GM12878 (cell line): ENCODE measurements around the gene C5. TPM values are rescaled to one million over a fixed set of nuclear protein-coding genes. Genes with fewer than 3 reads are reported as not detected.

ENCODE experiments used
- ATAC-seq: fragments of 200-7000 bp; cut with Tn5 transposase; 3 replicates; pipeline ENCODE4 v1.9.1; 2020; ENCODE audit warnings: mild to moderate bottlenecking, moderate library complexity
- BruUV-seq: library from RNA; stranded (reverse); fragments of 400-500 nt; replicated peaks from 2 replicates; lab custom pipeline; 2021; lab: Mats Ljungman, UMichigan
- CTCF ChIA-PET: fragments of 300-600 bp; sonication (Branson Sonifier 250); formaldehyde crosslinking; extraction: SDS; loops from one replicate; lab custom pipeline; 2021; ENCODE audit warnings: inconsistent platforms; lab: Yijun Ruan, JAX
- POLR2A ChIA-PET: fragments of 350-600 bp; formaldehyde crosslinking; extraction: SDS; loops from one replicate; lab custom pipeline; 2021; ENCODE audit warnings: inconsistent platforms; lab: Charles Lee
- RAD21 ChIA-PET: fragments of 300-600 bp; sonication (Branson Sonifier 250); formaldehyde crosslinking; loops from one replicate; lab custom pipeline; 2023; ENCODE audit warnings: antibody characterized with exemption; ENCODE audit not compliant: unreplicated experiment; lab: Charles Lee
- SMC1A ChIA-PET: fragments of 300-600 bp; sonication (Branson Sonifier 250); formaldehyde crosslinking; loops from one replicate; lab custom pipeline; 2023; ENCODE audit not compliant: unreplicated experiment, uncharacterized antibody; lab: Charles Lee
- DNase-seq: peaks from one replicate; pipeline ENCODE4 v3.0.0-alpha.2; 2011; ENCODE audit warnings: low read depth, low spot score
- FAIRE-seq: peaks from 3 replicates; lab custom pipeline; 2011; peaks lifted over from hg19 to GRCh38; lab: Jason Lieb, UNC
- H2AFZ ChIP-seq: 2 replicates; pipeline ENCODE4 v1.6.0; 2011; ENCODE audit warnings: low read depth, low read length, control low read depth; ENCODE audit not compliant: control insufficient read depth
- H3K27ac ChIP-seq: 2 replicates; pipeline ENCODE4 v1.5.1; 2011; ENCODE audit warnings: control low read depth; ENCODE audit not compliant: control insufficient read depth, insufficient read depth
- H3K27me3 ChIP-seq, 2 experiments: replicated peaks in 1 of 2; 2 replicates each; pipeline versions ENCODE4 v1.6.0 to v1.6.1; 2011; ENCODE audit warnings: low read length in 1 of 2; ENCODE audit not compliant: control insufficient read depth in 2 of 2, insufficient read depth in 2 of 2
- H3K36me3 ChIP-seq, 2 experiments: 2 replicates each; pipeline ENCODE4 v1.5.1; 2011; ENCODE audit warnings: low read length in 1 of 2; ENCODE audit not compliant: control insufficient read depth in 2 of 2, insufficient read depth in 2 of 2
- H3K4me1 ChIP-seq: 2 replicates; pipeline ENCODE4 v1.6.1; 2011; ENCODE audit warnings: mild to moderate bottlenecking, low read length, moderate library complexity, mixed read lengths; ENCODE audit not compliant: control insufficient read depth, insufficient read depth
- H3K4me2 ChIP-seq: 2 replicates; pipeline ENCODE4 v1.6.0; 2011; ENCODE audit warnings: control low read depth; ENCODE audit not compliant: control insufficient read depth, insufficient read depth
- H3K4me3 ChIP-seq: fragments of 200-600 bp; sonication (generic); 2 replicates; pipeline ENCODE4 v1.5.1; 2016
- H3K79me2 ChIP-seq: 2 replicates; pipeline ENCODE4 v1.6.0; 2011; ENCODE audit warnings: low read length; ENCODE audit not compliant: control insufficient read depth, insufficient read depth
- H3K9ac ChIP-seq: 2 replicates; pipeline ENCODE4 v1.8.0; 2011; ENCODE audit warnings: low read length, control low read depth, mixed read lengths; ENCODE audit not compliant: control insufficient read depth, insufficient read depth
- H3K9me3 ChIP-seq: replicated peaks from 3 replicates; pipeline ENCODE4 v1.5.1; 2011; ENCODE audit warnings: mild to moderate bottlenecking, low read length; ENCODE audit not compliant: control insufficient read depth, insufficient read depth
- H4K20me1 ChIP-seq: 2 replicates; pipeline ENCODE4 v1.6.0; 2011; ENCODE audit not compliant: control insufficient read depth, insufficient read depth
- BMI1 ChIP-seq: fragments of 450-650 bp; IDR thresholded peaks from 2 replicates; pipeline ENCODE4 v1.6.1; 2016; ENCODE audit warnings: mild to moderate bottlenecking, moderate library complexity, borderline replicate concordance
- SREBF1 ChIP-seq: IDR thresholded peaks from 2 replicates; pipeline ENCODE4 v1.6.1; 2012; ENCODE audit warnings: mild to moderate bottlenecking, low read length
- ZBTB33 ChIP-seq: fragments of 450-650 bp; IDR thresholded peaks from 2 replicates; pipeline ENCODE4 v1.6.1; 2017; ENCODE audit warnings: mild to moderate bottlenecking
- WGBS: methylation state at CpG from one replicate; pipeline ENCODE4 v1.1.6; 2016; ENCODE audit warnings: low lambda C conversion rate; ENCODE audit not compliant: insufficient replicate concordance, insufficient coverage; ENCODE audit errors: missing lambda C conversion rate; 5-methylcytosine and 5-hydroxymethylcytosine counted together
- in situ Hi-C: fragments of 300-500 bp; cut with MboI; formaldehyde crosslinking; loops from 9 replicates; pipeline ENCODE4 v1.14.3; 2018; ENCODE audit warnings: mixed read lengths
- intact Hi-C: fragments of 100-400 bp; cut with micrococcal nuclease; formaldehyde crosslinking; loops from one replicate; pipeline ENCODE4 v1.14.2; 2022; ENCODE audit not compliant: unreplicated experiment
- polyA plus RNA-seq, 11 experiments: library from polyadenylated mRNA; depleted of rRNA in 4 of 11; unstranded in 6 of 11; stranded (reverse) in 5 of 11; fragments of >200 nt; fragmentation: Nextera tagmentation in 4 of 11; fragmentation: Illumina TruSeq in 1 of 11; extraction: Ambion mirVana in 4 of 11; extraction: Trizol in 1 of 11; gene quantifications; 1 replicate in 1 of 11; 2 replicates in 10 of 11; pipeline versions ENCODE4 v1.2.1 to v1.2.3, GENCODE V29; 2011 to 2016; ENCODE audit warnings: inconsistent platforms in 2 of 11, missing spikeins in 2 of 11, low read depth in 1 of 11
- total RNA-seq, 4 experiments: library from RNA; depleted of rRNA in 3 of 4; stranded (reverse); fragments of >200 nt in 3 of 4; fragmentation: Illumina TruSeq in 1 of 4; extraction: Trizol in 1 of 4; gene quantifications; 2 replicates each; pipeline versions ENCODE4 v1.2.1 to v1.2.3, GENCODE V29; 2013 to 2021
- TF ChIP-seq, protein P1 (sequence below): fragments of 450-650 bp; IDR thresholded peaks from 2 replicates; pipeline ENCODE4 v1.6.1; 2017; ENCODE audit warnings: mild to moderate bottlenecking, moderate library complexity

Gene C5
- total and polyA plus RNA-seq, 10 of the 15 experiments (the other 5 are each of a cell fraction or from before 2014, with no cell fraction given): 0.39 to 2.2 (median 1.2) TPM

DNA sequence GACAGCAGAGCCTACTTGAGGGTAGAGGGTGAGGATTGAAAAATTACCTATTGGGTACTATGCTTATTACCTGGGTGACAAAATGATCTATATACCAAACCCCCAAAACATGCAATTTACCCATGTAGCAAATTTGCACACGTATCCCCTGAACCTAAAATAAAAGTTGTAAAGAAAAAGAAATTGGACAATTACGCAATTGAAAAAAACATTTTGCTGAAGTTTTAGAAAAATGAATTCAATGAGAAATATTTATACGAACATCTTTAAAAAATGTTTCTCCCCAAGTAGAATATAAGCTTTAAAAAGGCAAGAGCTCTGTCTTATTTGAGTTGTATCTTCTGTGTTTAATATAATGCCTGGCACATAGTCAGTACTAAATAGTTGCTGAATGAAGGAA is 93.2 kb downstream of the C5 start:
- no TSS peak for BruUV-seq
- intact Hi-C loops: no loop called here
- H3K9me3 ChIP-seq: no peaks in the 10 kb centered on the region
- DNase-seq: no peak
- TF ChIP-seq ZBTB33: no peak
- TF ChIP-seq SREBF1: no peak
- no peak for TF ChIP-seq BMI1
- TF ChIP-seq, protein P1, sequence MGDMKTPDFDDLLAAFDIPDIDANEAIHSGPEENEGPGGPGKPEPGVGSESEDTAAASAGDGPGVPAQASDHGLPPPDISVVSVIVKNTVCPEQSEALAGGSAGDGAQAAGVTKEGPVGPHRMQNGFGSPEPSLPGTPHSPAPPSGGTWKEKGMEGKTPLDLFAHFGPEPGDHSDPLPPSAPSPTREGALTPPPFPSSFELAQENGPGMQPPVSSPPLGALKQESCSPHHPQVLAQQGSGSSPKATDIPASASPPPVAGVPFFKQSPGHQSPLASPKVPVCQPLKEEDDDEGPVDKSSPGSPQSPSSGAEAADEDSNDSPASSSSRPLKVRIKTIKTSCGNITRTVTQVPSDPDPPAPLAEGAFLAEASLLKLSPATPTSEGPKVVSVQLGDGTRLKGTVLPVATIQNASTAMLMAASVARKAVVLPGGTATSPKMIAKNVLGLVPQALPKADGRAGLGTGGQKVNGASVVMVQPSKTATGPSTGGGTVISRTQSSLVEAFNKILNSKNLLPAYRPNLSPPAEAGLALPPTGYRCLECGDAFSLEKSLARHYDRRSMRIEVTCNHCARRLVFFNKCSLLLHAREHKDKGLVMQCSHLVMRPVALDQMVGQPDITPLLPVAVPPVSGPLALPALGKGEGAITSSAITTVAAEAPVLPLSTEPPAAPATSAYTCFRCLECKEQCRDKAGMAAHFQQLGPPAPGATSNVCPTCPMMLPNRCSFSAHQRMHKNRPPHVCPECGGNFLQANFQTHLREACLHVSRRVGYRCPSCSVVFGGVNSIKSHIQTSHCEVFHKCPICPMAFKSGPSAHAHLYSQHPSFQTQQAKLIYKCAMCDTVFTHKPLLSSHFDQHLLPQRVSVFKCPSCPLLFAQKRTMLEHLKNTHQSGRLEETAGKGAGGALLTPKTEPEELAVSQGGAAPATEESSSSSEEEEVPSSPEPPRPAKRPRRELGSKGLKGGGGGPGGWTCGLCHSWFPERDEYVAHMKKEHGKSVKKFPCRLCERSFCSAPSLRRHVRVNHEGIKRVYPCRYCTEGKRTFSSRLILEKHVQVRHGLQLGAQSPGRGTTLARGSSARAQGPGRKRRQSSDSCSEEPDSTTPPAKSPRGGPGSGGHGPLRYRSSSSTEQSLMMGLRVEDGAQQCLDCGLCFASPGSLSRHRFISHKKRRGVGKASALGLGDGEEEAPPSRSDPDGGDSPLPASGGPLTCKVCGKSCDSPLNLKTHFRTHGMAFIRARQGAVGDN: no peak
- CTCF ChIA-PET: interaction anchor here (1.4 to 1.6 kb wide), 2 partner anchors 11 to 201 kb away, joined by 3 read pairs; no protein-coding TSS in a partner anchor
- H3K27me3 ChIP-seq: no peaks in the 10 kb centered on the region
- in situ Hi-C loops: no loop called here
- H3K36me3 ChIP-seq: no peaks in the 10 kb centered on the region
- SMC1A ChIA-PET: no interaction called here
- H4K20me1 ChIP-seq: no peaks in the 10 kb centered on the region
- H2AFZ ChIP-seq: no peak overlapping the region
- H3K9ac ChIP-seq: no peak overlapping the region
- RAD21 ChIA-PET: no interaction called here
- H3K4me3 ChIP-seq: no peak overlapping the region
- H3K79me2 ChIP-seq: no peaks in the 10 kb centered on the region
- H3K4me2 ChIP-seq: no peak overlapping the region
- WGBS: 79% methylated on average over 3 of the region's 3 CpGs
- FAIRE-seq: no peak
- no peak for ATAC-seq
- H3K27ac ChIP-seq: no peak overlapping the region
- POLR2A ChIA-PET: no interaction called here
- no peaks in the 10 kb centered on the region for H3K4me1 ChIP-seq
